OCI-LY7 (cell line): Measurements from ENCODE around the gene DNAJC6.

ENCODE experiments used
- EZH2phosphoT487 ChIP-seq: fragments of 200-600 bp; sonication (generic); IDR thresholded peaks from 2 replicates; pipeline ENCODE4 v1.6.1; 2018; ENCODE audit warnings: low read depth, borderline replicate concordance, mild to moderate bottlenecking, mixed run types, antibody characterized with exemption, low read length, moderate library complexity, mixed read lengths
- TF ChIP-seq, protein P1 (sequence below): fragments of 200-600 bp; sonication (generic); conservative IDR thresholded peaks from 2 replicates; pipeline ENCODE4 v1.5.1; 2014; ENCODE audit warnings: mild to moderate bottlenecking, antibody characterized with exemption, low read length, moderate library complexity, mixed read lengths

DNA sequence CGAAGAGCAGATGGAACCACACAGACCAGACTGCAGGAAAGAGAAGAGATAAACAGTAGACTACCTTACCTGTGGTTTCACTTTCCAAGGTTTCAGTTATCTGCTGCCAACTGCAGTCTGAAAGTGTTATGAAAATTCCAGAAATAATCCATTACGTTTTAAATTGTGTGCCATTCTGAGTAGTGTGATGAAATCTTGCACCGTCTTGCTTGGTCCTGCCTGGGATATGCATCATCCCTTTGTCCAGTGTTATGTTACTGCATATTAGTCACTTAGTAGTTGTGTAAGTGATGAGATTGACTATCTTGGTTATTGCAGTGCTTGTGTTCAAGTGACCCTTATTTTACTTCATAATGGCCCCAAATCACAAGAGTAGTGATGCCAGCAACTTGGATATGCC, 33.9 kb downstream of the DNAJC6 start:
- TF ChIP-seq, protein P1, sequence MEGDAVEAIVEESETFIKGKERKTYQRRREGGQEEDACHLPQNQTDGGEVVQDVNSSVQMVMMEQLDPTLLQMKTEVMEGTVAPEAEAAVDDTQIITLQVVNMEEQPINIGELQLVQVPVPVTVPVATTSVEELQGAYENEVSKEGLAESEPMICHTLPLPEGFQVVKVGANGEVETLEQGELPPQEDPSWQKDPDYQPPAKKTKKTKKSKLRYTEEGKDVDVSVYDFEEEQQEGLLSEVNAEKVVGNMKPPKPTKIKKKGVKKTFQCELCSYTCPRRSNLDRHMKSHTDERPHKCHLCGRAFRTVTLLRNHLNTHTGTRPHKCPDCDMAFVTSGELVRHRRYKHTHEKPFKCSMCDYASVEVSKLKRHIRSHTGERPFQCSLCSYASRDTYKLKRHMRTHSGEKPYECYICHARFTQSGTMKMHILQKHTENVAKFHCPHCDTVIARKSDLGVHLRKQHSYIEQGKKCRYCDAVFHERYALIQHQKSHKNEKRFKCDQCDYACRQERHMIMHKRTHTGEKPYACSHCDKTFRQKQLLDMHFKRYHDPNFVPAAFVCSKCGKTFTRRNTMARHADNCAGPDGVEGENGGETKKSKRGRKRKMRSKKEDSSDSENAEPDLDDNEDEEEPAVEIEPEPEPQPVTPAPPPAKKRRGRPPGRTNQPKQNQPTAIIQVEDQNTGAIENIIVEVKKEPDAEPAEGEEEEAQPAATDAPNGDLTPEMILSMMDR, result no peak
- no peak for TF ChIP-seq EZH2phosphoT487
